Measurements from ENCODE around the gene SLC39A2. TPM values are rescaled to one million over a fixed set of nuclear protein-coding genes. Genes with fewer than 3 reads are reported as not detected.
"Not testable (repeated sequence)": the region's sequence is repeated elsewhere in the genome, so short reads cannot be mapped to it uniquely, and the experiment has no call there.

The SLC39A2 gene
- total RNA-seq, 1 donor from 2014 or later: not detected

DNA sequence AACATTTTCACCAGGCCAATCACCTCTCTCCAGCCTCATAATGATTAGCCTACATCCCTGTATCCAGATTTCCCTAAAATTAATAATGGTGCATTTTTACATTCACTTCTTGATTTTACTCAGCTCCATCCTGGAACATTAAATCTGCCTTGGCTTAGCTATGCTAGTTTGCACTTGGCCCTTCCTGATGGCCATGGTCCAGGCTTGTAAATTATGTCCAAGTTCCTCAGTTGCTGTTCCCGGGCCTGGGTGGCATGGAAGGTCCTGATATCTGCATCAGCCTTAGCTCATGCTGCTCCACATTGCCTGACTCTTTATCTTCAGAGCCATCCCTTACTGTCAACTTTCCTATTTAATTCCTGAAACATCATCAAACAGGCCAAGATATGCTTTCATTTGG, 20.4 kb upstream of the SLC39A2 start:
- H3K4me3 ChIP-seq: no peak overlapping the region
- H3K9me3 ChIP-seq: no peaks in the 10 kb centered on the region
- no peaks in the 10 kb centered on the region for H3K4me1 ChIP-seq
- DNase-seq (no peak), ATAC-seq (no peak)
- no peak overlapping the region for H3K27ac ChIP-seq
- H3K36me3 ChIP-seq: no peaks in the 10 kb centered on the region
- intact Hi-C loops (cut with DNase I): no loop called here
- H3K27me3 ChIP-seq (ENCODE audit: low read depth): no peaks in the 10 kb centered on the region
- TF ChIP-seq, protein P1, sequence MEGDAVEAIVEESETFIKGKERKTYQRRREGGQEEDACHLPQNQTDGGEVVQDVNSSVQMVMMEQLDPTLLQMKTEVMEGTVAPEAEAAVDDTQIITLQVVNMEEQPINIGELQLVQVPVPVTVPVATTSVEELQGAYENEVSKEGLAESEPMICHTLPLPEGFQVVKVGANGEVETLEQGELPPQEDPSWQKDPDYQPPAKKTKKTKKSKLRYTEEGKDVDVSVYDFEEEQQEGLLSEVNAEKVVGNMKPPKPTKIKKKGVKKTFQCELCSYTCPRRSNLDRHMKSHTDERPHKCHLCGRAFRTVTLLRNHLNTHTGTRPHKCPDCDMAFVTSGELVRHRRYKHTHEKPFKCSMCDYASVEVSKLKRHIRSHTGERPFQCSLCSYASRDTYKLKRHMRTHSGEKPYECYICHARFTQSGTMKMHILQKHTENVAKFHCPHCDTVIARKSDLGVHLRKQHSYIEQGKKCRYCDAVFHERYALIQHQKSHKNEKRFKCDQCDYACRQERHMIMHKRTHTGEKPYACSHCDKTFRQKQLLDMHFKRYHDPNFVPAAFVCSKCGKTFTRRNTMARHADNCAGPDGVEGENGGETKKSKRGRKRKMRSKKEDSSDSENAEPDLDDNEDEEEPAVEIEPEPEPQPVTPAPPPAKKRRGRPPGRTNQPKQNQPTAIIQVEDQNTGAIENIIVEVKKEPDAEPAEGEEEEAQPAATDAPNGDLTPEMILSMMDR (IDR thresholded peaks at IDR 0.05): no peak

DNA sequence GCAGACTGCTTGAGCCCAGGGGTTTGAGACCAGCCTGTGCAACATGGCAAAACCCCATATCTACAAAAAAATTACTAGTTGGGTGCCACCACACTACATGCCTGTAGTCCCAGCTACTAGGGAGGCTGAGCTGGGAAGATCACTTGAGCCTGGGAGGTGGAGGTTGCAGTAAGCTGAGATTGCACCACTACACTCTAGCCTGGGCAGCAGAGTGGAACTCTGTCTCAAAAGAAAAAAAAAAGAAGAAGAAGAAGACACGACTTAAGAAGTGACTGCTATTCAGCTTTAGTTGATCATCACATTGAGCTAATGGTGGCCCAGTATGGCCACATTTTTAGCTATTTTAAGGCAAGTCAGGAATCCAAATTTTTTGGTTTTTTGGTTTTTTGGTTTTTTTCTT, 18.2 kb upstream of the SLC39A2 start:
- Histone ChIP-seq H3K27me3 (ENCODE audit: low read depth) (no peaks in the 10 kb centered on the region), H3K4me3 (no peak overlapping the region), H3K4me1 (no peaks in the 10 kb centered on the region), H3K9me3 (no peaks in the 10 kb centered on the region), H3K36me3 (no peaks in the 10 kb centered on the region), H3K27ac (no peak overlapping the region)
- TF ChIP-seq, protein P1 (IDR thresholded peaks at IDR 0.05): no peak
- intact Hi-C loops (cut with DNase I): no loop called here
- ATAC-seq (no peak), DNase-seq (no peak)

DNA sequence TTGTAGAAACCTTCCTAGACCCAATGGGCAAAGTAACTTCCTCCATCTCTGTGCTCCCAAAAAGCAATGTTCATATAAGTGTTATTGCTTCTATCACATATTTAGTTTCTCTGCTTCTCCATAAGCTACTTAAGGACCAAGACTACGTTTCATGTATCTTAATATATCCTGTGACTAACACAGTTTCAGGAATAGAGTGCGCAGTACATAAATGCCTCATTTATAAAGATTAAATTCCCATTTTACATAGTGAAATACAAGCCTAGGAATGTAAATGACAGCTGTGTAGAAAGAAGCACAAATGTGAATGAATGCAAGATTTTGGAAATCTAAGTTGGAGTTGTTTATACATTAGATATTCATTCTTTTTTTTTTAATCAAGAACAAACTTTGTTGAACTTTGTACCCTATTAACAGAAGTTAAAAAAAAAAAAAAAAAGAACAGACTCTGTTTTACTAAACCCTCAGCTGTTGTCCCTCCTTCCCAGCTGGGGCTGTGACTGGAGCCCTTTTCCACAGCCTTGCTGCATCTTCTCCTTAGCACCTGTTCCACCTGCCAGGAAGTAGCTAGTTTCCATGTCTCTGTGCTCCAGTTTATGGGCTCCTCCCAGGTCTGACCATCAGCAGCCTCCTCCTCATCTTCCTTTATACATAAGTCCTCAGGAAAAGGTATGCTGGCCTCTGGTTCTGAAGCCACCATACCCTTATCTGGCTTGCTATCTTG, 16.3 kb upstream of the SLC39A2 start:
- DNase-seq (no peak), ATAC-seq (no peak)
- H3K4me1 ChIP-seq: no peaks in the 10 kb centered on the region
- H3K4me3 ChIP-seq: no peak overlapping the region
- intact Hi-C loops (cut with DNase I): no loop called here
- no peaks in the 10 kb centered on the region for H3K27me3 ChIP-seq (ENCODE audit: low read depth)
- no peaks in the 10 kb centered on the region for H3K9me3 ChIP-seq
- no peaks in the 10 kb centered on the region for H3K36me3 ChIP-seq
- H3K27ac ChIP-seq: no peak overlapping the region
- TF ChIP-seq, protein P1 (IDR thresholded peaks at IDR 0.05): no peak

DNA sequence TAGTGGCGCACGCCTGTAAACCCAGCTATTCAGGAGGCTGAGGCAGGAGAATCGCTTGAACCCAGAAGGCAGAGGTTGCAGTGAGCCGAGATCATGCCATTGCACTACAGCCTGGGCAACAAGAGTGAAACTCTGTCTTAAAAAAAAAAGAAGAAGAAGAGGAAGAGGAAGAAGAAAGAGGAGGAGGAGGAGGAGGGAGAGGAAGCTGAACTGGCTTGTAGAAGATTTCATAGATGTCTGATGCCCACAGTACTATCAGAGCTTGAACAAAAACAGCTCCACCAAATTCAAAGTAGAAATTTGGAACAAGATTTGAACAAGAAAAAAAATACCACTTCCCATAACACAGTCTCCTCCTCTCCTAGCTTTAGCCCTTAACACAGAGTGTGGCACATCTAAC, 13.4 kb upstream of the SLC39A2 start:
- intact Hi-C loops (cut with DNase I); H3K27me3 ChIP-seq (ENCODE audit: low read depth); H3K36me3 ChIP-seq; H3K4me3 ChIP-seq; ATAC-seq; DNase-seq; H3K27ac ChIP-seq; H3K9me3 ChIP-seq: not testable (repeated sequence)
- peaks cover 14% of the 10 kb centered on the region for H3K4me1 ChIP-seq

DNA sequence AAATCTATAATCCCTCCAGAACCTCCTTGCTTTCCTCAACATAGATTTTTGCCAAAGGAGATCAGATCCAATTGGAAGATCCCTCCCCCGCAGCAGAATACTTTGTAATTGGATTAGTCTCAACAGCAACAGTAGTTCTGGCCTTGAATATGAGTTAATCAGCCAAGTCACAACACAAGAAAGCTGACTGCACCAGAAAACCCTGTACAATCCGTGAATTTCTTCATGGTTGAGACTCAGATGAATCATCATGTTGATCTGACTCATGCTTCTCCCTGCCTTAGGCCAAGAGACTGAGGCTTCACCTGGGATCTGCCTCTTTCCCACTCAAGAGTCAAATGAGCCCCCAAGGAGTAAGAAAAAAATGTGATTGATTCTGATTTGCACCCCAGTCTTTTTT, 12.3 kb upstream of the SLC39A2 start:
- Histone ChIP-seq H3K27me3 (ENCODE audit: low read depth) (no peaks in the 10 kb centered on the region), H3K27ac (no peak overlapping the region)

More for the DNA sequence above, 12.3 kb upstream of the SLC39A2 start:
- H3K36me3 ChIP-seq: peaks cover 6% of the 10 kb centered on the region
- intact Hi-C loops (cut with DNase I): no loop called here
- ATAC-seq: no peak
- no peak overlapping the region for H3K4me3 ChIP-seq
- TF ChIP-seq, protein P1 (IDR thresholded peaks at IDR 0.05): no peak
- H3K9me3 ChIP-seq: no peaks in the 10 kb centered on the region
- H3K4me1 ChIP-seq: peaks cover 26% of the 10 kb centered on the region
- DNase-seq: no peak
